Vein endothelial cell (primary cell): Measurements from ENCODE around the gene SMARCC1. TPM values are rescaled to one million over a fixed set of nuclear protein-coding genes. Genes with fewer than 3 reads are reported as not detected.

ENCODE experiments used
- small RNA-seq: library from RNA; depleted of rRNA; stranded (forward); fragments of <200 nt; gene quantifications from one replicate; pipeline ENCODE3, GENCODE V24; 2012
- total RNA-seq: library from RNA; depleted of rRNA; stranded (reverse); fragments of >200 nt; gene quantifications from 2 replicates; pipeline ENCODE4 v1.2.3, GENCODE V29; 2012

Gene SMARCC1
- 76.1 and 79.0 TPM in 2 replicates for total RNA-seq

GRCh38 chr3:47781685-47782445, at the start of gene SMARCC1:
SMARCC1 (minus strand) TSS chr3:47781893; CDS start chr3:47781797, 96 bp downstream.

GRCh38 chr3:47802734-47803479, 21.2 kb upstream of the SMARCC1 start, which contains the start of gene DHX30:
DHX30 (plus strand) TSS chr3:47803138; CDS start chr3:47810684, 7,546 bp downstream.

GRCh38 chr3:47578691-47579632, 202.7 kb downstream of the SMARCC1 start, which contains the start of gene CSPG5:
CSPG5 (minus strand) TSS chr3:47578865; CDS start chr3:47578693, 172 bp downstream.

Small RNA genes within 50 kb of the gene (small RNA-seq; reads per million reads assigned to genes)
- not detected for gene RF02271
- gene RN7SL870P, result not detected

Other genes starting within 250 kb of the SMARCC1 start
- gene CSPG5, start 203.0 kb downstream of the SMARCC1 start, total RNA-seq, result 0.65 and 0.67 TPM in 2 replicates
- gene DHX30, start 21.2 kb upstream of the SMARCC1 start, total RNA-seq, result 88.8 and 89.4 TPM in 2 replicates
- 158 and 177 TPM in 2 replicates for gene MAP4, start 234.5 kb upstream of the SMARCC1 start, total RNA-seq